Glomerular endothelial cell (primary cell): ENCODE measurements around the gene SCFD2. TPM values are rescaled to one million over a fixed set of nuclear protein-coding genes. Genes with fewer than 3 reads are reported as not detected.

ENCODE experiments used
- DNase-seq: peaks from one replicate; pipeline ENCODE4 v3.0.0-alpha.2; 2011; ENCODE audit warnings: low read depth, low spot score; ENCODE audit errors: extremely low read depth
- total RNA-seq: library from RNA; depleted of rRNA; stranded (reverse); fragments of >200 nt; gene quantifications from 2 replicates; pipeline ENCODE4 v1.2.3, GENCODE V29; 2015

Gene SCFD2
- total RNA-seq, 1 donor from 2014 or later: 14.4 TPM

- DNase-seq: no peak
These were observed 495.6 kb downstream of the SCFD2 start for GRCh38 chr4:52870225-52870624.

- no peak for DNase-seq
These were observed 496.2 kb downstream of the SCFD2 start for GRCh38 chr4:52869656-52870055.

GRCh38 chr4:52869196-52869595, 496.7 kb downstream of the SCFD2 start:
- no peak for DNase-seq

- no peak for DNase-seq
These were observed 497.7 kb downstream of the SCFD2 start for GRCh38 chr4:52868133-52868532.

- DNase-seq: no peak
These were observed 498.7 kb downstream of the SCFD2 start for GRCh38 chr4:52867163-52867562.

GRCh38 chr4:52866734-52867133, 499.1 kb downstream of the SCFD2 start:
- no peak for DNase-seq

GRCh38 chr4:52865300-52865699, 500.6 kb downstream of the SCFD2 start:
- no peak for DNase-seq

- DNase-seq: no peak
These were observed 501.1 kb downstream of the SCFD2 start for GRCh38 chr4:52864793-52865192.

GRCh38 chr4:52863324-52863723, 502.5 kb downstream of the SCFD2 start:
- DNase-seq: no peak

GRCh38 chr4:52862639-52863161, 503.2 kb downstream of the SCFD2 start:
- DNase-seq: no peak

- DNase-seq: no peak
These were observed 503.8 kb downstream of the SCFD2 start, which contains the start of gene RASL11B for GRCh38 chr4:52861879-52862616. Gene RASL11B (plus strand): TSS chr4:52862317. CDS start chr4:52862508, 191 bp downstream.

GRCh38 chr4:52861171-52861823, 504.6 kb downstream of the SCFD2 start:
- DNase-seq: no peak

- no peak for DNase-seq
These were observed 505.5 kb downstream of the SCFD2 start for GRCh38 chr4:52860361-52860760.

GRCh38 chr4:52856801-52857200, 509.1 kb downstream of the SCFD2 start:
- no peak for DNase-seq

GRCh38 chr4:52853351-52853750, 512.5 kb downstream of the SCFD2 start:
- DNase-seq: no peak

GRCh38 chr4:52852711-52853110, 513.1 kb downstream of the SCFD2 start:
- DNase-seq: no peak

- DNase-seq: no peak
These were observed 513.8 kb downstream of the SCFD2 start for GRCh38 chr4:52852041-52852440.

- no peak for DNase-seq
These were observed 515.3 kb downstream of the SCFD2 start for GRCh38 chr4:52850406-52851124.

GRCh38 chr4:52848254-52848653, 517.6 kb downstream of the SCFD2 start:
- DNase-seq: no peak

GRCh38 chr4:52846502-52846901, 519.4 kb downstream of the SCFD2 start:
- no peak for DNase-seq

GRCh38 chr4:52844596-52844995, 521.3 kb downstream of the SCFD2 start:
- no peak for DNase-seq
